Karpas-422 (cell line): ENCODE results near the gene TP63. TPM values are rescaled to one million over a fixed set of nuclear protein-coding genes. Genes with fewer than 3 reads are reported as not detected.
"Not testable (repeated sequence)": the region's sequence is repeated elsewhere in the genome, so short reads cannot be mapped to it uniquely, and the experiment has no call there.

Experiments
- DNase-seq: peaks from one replicate; pipeline ENCODE4 v3.0.0-alpha.2; 2015
- H2AFZ ChIP-seq: fragments of 200-600 bp; sonication (generic); 2 replicates; pipeline ENCODE4 v1.6.1; 2014; ENCODE audit warnings: antibody characterized with exemption, low read length, mixed read lengths
- H3K27ac ChIP-seq: fragments of 200-600 bp; sonication (generic); 2 replicates; pipeline ENCODE4 v1.5.1; 2014; ENCODE audit warnings: mild to moderate bottlenecking, low read length, moderate library complexity
- H3K27me3 ChIP-seq: fragments of 200-600 bp; sonication (generic); 2 replicates; pipeline ENCODE4 v1.6.1; 2014; ENCODE audit warnings: low read length, mixed read lengths
- H3K36me3 ChIP-seq: fragments of 200-600 bp; sonication (generic); 2 replicates; pipeline ENCODE4 v1.6.1; 2014; ENCODE audit warnings: low read length, mixed read lengths; ENCODE audit not compliant: insufficient read depth
- H3K4me1 ChIP-seq: fragments of 200-600 bp; sonication (generic); 2 replicates; pipeline ENCODE4 v1.6.1; 2014; ENCODE audit warnings: mild to moderate bottlenecking, low read length, mixed read lengths
- H3K4me2 ChIP-seq: fragments of 200-600 bp; sonication (generic); 2 replicates; pipeline ENCODE4 v1.6.1; 2014; ENCODE audit warnings: low read length, low read depth, mild to moderate bottlenecking; ENCODE audit not compliant: poor library complexity, severe bottlenecking
- H3K4me3 ChIP-seq: fragments of 200-600 bp; sonication (generic); 2 replicates; pipeline ENCODE4 v1.5.1; 2014; ENCODE audit warnings: mild to moderate bottlenecking, antibody characterized with exemption, low read length, mixed read lengths
- H3K79me2 ChIP-seq: fragments of 200-600 bp; sonication (generic); 2 replicates; pipeline ENCODE4 v1.6.1; 2014; ENCODE audit warnings: mild to moderate bottlenecking, low read length, mixed read lengths
- H3K9ac ChIP-seq: fragments of 200-600 bp; sonication (generic); 2 replicates; pipeline ENCODE4 v1.6.0; 2014; ENCODE audit warnings: low read length
- H3K9me2 ChIP-seq: fragments of 200-600 bp; sonication (generic), shearing (Covaris generic); replicated peaks from 2 replicates; pipeline ENCODE4 v1.6.0; 2014; ENCODE audit warnings: mild to moderate bottlenecking, low read length, moderate library complexity; ENCODE audit not compliant: insufficient read depth
- H3K9me3 ChIP-seq: fragments of 300-700, 200-600 bp; sonication (generic); 2 replicates; pipeline ENCODE4 v1.6.1; 2014; ENCODE audit warnings: low read length, mixed read lengths
- H4K20me1 ChIP-seq: fragments of 200-600 bp; sonication (generic); 2 replicates; pipeline ENCODE4 v1.6.1; 2014; ENCODE audit warnings: mild to moderate bottlenecking, antibody characterized with exemption, low read length, low read depth; ENCODE audit not compliant: insufficient read depth
- total RNA-seq: library from RNA; depleted of rRNA; stranded (reverse); fragments of >200 nt; shearing (Covaris generic); gene quantifications from 2 replicates; pipeline ENCODE4 v1.2.3, GENCODE V29; 2014; ENCODE audit warnings: low replicate concordance

Gene TP63
- total RNA-seq, 1 experiment from 2014 or later: not detected

DNA sequence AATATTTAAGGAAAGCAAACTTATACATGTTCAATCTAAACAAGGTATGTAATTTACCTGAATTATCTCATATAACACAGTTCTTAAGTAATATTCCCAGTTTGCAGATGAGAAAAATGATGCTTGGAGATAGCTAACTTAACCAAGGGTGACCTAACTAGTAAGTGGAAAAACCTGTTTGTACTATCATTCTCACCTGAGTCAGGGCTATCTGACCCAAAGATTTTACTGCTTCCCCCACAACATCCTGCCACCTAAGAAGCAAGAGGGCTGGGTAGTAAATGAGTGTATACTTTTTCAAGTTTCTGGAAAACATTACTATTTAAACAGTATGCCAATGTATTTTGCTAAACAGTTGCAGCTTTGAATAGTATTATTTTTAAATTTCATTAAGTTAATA is 10.6 kb downstream of the TP63 start:
- 0 out of 2 replicates have a peak, but pooled peaks cover 5% of the 10 kb centered on the region for H3K9me3 ChIP-seq
- H3K36me3 ChIP-seq: no peaks in the 10 kb centered on the region
- H4K20me1 ChIP-seq: no peaks in the 10 kb centered on the region
- no peaks in the 10 kb centered on the region for H3K4me1 ChIP-seq
- H3K9me2 ChIP-seq: no peaks in the 10 kb centered on the region
- H3K79me2 ChIP-seq: no peaks in the 10 kb centered on the region
- no peak overlapping the region for H3K9ac ChIP-seq
- no peak overlapping the region for H3K4me2 ChIP-seq
- H3K27me3 ChIP-seq: no peaks in the 10 kb centered on the region
- H3K4me3 ChIP-seq: no peak overlapping the region
- DNase-seq: no peak
- H2AFZ ChIP-seq: no peak overlapping the region
- H3K27ac ChIP-seq: no peak overlapping the region

GRCh38 chr3:189646853-189647542 is 15.8 kb downstream of the TP63 start:
- H3K79me2 ChIP-seq: no peaks in the 10 kb centered on the region
- no peaks in the 10 kb centered on the region for H4K20me1 ChIP-seq
- H3K27me3 ChIP-seq: no peaks in the 10 kb centered on the region
- no peak overlapping the region for H3K9ac ChIP-seq
- no peak overlapping the region for H3K4me2 ChIP-seq
- H3K27ac ChIP-seq: no peak overlapping the region
- no peaks in the 10 kb centered on the region for H3K4me1 ChIP-seq
- H3K9me3 ChIP-seq: peaks cover 5% of the 10 kb centered on the region; the same call in 1 of the 2 replicates
- no peaks in the 10 kb centered on the region for H3K9me2 ChIP-seq
- H3K36me3 ChIP-seq: no peaks in the 10 kb centered on the region
- no peak for DNase-seq
- no peak overlapping the region for H2AFZ ChIP-seq
- no peak overlapping the region for H3K4me3 ChIP-seq

- H3K27me3 ChIP-seq: no peaks in the 10 kb centered on the region
- no peak overlapping the region for H3K27ac ChIP-seq
- DNase-seq: peak; percentile 64
- H3K79me2 ChIP-seq: no peaks in the 10 kb centered on the region
- H3K4me3 ChIP-seq: no peak overlapping the region
- H4K20me1 ChIP-seq: no peaks in the 10 kb centered on the region
- H3K9me3 ChIP-seq: peaks cover 4% of the 10 kb centered on the region; the same call in 1 of the 2 replicates
- no peaks in the 10 kb centered on the region for H3K4me1 ChIP-seq
- H3K9me2 ChIP-seq: no peaks in the 10 kb centered on the region
- H3K36me3 ChIP-seq: no peaks in the 10 kb centered on the region
- H3K4me2 ChIP-seq: no peak overlapping the region
- no peak overlapping the region for H2AFZ ChIP-seq
- no peak overlapping the region for H3K9ac ChIP-seq
Measured at GRCh38 chr3:189652042-189652441, 20.9 kb downstream of the TP63 start.

- H3K27me3 ChIP-seq: no peaks in the 10 kb centered on the region
- H3K27ac ChIP-seq: no peak overlapping the region
- no peak overlapping the region for H3K9ac ChIP-seq
- H3K4me3 ChIP-seq: no peak overlapping the region
- H3K79me2 ChIP-seq: no peaks in the 10 kb centered on the region
- no peak for DNase-seq
- H3K9me2 ChIP-seq: no peaks in the 10 kb centered on the region; the same call in 1 of the 2 replicates
- peaks cover 4% of the 10 kb centered on the region; the same call in 1 of the 2 replicates for H3K9me3 ChIP-seq
- no peaks in the 10 kb centered on the region for H4K20me1 ChIP-seq
- H2AFZ ChIP-seq: no peak overlapping the region
- no peaks in the 10 kb centered on the region for H3K4me1 ChIP-seq
- H3K36me3 ChIP-seq: no peaks in the 10 kb centered on the region
- H3K4me2 ChIP-seq: no peak overlapping the region
Measured at GRCh38 chr3:189655617-189656016, 24.4 kb downstream of the TP63 start.

DNA sequence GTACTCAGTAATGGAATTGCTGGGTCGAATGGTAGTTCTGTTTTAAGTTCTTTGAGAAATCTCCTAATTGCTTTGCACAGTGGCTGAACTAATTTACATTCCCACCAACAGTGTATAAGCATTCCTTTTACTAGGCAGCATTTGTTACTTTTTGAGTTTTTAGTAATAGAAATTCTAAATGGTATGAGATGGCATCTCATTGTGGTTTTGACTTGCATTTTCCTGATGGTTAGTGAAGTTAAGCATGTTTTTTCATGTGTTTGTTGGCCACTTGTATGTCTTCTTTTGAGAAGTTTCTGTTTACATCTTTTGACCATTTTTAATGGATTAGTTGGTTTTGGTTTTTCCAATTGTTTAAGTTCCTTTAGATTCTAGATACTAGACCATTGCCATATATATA is 28.4 kb downstream of the TP63 start:
- no peak overlapping the region for H3K27ac ChIP-seq
- 0 out of 2 replicates have a peak, but pooled peaks cover 4% of the 10 kb centered on the region for H3K9me3 ChIP-seq
- H3K27me3 ChIP-seq: no peaks in the 10 kb centered on the region
- no peak overlapping the region for H3K4me2 ChIP-seq
- no peaks in the 10 kb centered on the region for H3K79me2 ChIP-seq
- H3K4me3 ChIP-seq: no peak overlapping the region
- no peak overlapping the region for H3K9ac ChIP-seq
- H3K9me2 ChIP-seq: peaks cover 3% of the 10 kb centered on the region; the same call in 1 of the 2 replicates
- H3K36me3 ChIP-seq: no peaks in the 10 kb centered on the region
- no peaks in the 10 kb centered on the region for H4K20me1 ChIP-seq
- DNase-seq: no peak
- no peaks in the 10 kb centered on the region for H3K4me1 ChIP-seq
- no peak overlapping the region for H2AFZ ChIP-seq

DNA sequence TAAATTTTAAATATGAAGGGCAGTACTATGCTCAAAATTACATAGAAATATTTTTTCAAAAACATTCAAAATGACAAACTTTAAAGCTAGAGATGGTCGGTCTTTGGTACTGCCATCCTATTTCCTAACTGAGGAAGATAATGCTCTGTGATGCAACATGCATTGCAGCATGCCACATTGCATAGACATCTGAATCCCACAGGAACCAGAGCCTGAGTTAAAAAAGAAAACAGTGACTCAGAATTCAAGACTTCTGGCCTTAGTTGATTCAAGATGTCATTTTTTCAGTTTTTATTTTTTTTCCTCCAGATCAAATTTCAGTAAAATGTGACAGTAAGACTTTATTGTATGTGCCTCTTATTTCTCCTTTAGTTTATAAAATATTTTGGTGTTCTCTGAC is 33.1 kb downstream of the TP63 start:
- H3K9me2 ChIP-seq: peaks cover 3% of the 10 kb centered on the region; the same call in 1 of the 2 replicates
- H3K79me2 ChIP-seq: no peaks in the 10 kb centered on the region

DNA sequence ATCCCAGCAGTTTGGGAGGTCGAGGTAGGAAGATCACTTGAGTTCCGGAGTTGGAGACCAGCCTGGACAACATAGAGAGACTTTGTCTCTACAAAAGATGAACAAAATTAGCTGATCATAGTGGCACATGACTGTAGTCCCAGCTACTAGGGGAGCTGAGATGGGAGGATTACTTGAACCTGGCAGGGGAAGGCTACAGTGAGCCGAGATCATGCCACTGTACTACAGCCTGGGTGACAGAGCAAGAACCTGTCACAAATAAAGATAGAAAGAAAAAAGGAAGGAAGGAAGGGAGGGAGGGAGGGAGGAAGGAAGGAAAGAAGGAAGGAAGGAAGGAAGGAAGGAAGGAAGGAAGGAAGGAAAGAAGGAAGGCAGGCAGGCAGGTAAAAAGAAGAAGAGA is 41.2 kb downstream of the TP63 start:
- H3K79me2 ChIP-seq, H3K4me1 ChIP-seq, H2AFZ ChIP-seq, H3K9me2 ChIP-seq, H3K9ac ChIP-seq, H3K4me3 ChIP-seq, DNase-seq, H3K36me3 ChIP-seq, H3K9me3 ChIP-seq, H4K20me1 ChIP-seq, H3K27me3 ChIP-seq, H3K4me2 ChIP-seq, H3K27ac ChIP-seq: not testable (repeated sequence)

More for the DNA sequence above, 33.1 kb downstream of the TP63 start:
- Histone ChIP-seq H3K27me3 (no peaks in the 10 kb centered on the region), H3K4me2 (no peak overlapping the region), H3K4me3 (no peak overlapping the region), H3K9me3 (no peaks in the 10 kb centered on the region), H3K36me3 (no peaks in the 10 kb centered on the region), H3K9ac (no peak overlapping the region), H3K27ac (no peak overlapping the region), H4K20me1 (no peaks in the 10 kb centered on the region), H2AFZ (no peak overlapping the region), H3K4me1 (no peaks in the 10 kb centered on the region)
- no peak for DNase-seq

- Histone ChIP-seq H2AFZ (no peak overlapping the region), H3K9me3 (no peaks in the 10 kb centered on the region), H3K79me2 (no peaks in the 10 kb centered on the region), H3K4me3 (no peak overlapping the region), H3K4me1 (no peaks in the 10 kb centered on the region), H3K9ac (no peak overlapping the region), H4K20me1 (no peaks in the 10 kb centered on the region), H3K9me2 (no peaks in the 10 kb centered on the region), H3K36me3 (no peaks in the 10 kb centered on the region), H3K27ac (no peak overlapping the region), H3K4me2 (no peak overlapping the region), H3K27me3 (no peaks in the 10 kb centered on the region)
- no peak for DNase-seq
Measured at GRCh38 chr3:189673535-189673934, 42.3 kb downstream of the TP63 start.
